Fibroblast of mammary gland (primary cell): ENCODE data around the gene SPATA19.

Source experiments
- DNase-seq: peaks from one replicate; pipeline ENCODE4 v3.0.0-alpha.2; 2010; ENCODE audit warnings: low read depth
- H3K4me3 ChIP-seq: 2 replicates; pipeline ENCODE4 v1.5.1; 2011; ENCODE audit warnings: low read depth, mild to moderate bottlenecking, low read length, moderate library complexity; ENCODE audit not compliant: control insufficient read depth
- CTCF ChIP-seq: conservative IDR thresholded peaks from 2 replicates; pipeline ENCODE4 v1.5.1; 2011; ENCODE audit warnings: low read depth, low read length, inconsistent platforms; ENCODE audit not compliant: control insufficient read depth, insufficient read depth

SPATA19 gene

GRCh38 chr11:133845413-133845812 lies at the start of gene SPATA19:
SPATA19 (minus strand) TSS chr11:133845513; CDS start chr11:133845446, 67 bp downstream.
- no peak for TF ChIP-seq CTCF
- no peak for DNase-seq

GRCh38 chr11:133895061-133895479 lies 49.8 kb upstream of the SPATA19 start:
- no peak for TF ChIP-seq CTCF
- DNase-seq: no peak
- H3K4me3 ChIP-seq: no peak overlapping the region

More at GRCh38 chr11:133845413-133845812, at the start of gene SPATA19:
- H3K4me3 ChIP-seq: no peak within 1 kb of the TSS

GRCh38 chr11:133893381-133893780 lies 48.1 kb upstream of the SPATA19 start:
- TF ChIP-seq CTCF: no peak
- DNase-seq: no peak

GRCh38 chr11:133892584-133893380 lies 47.5 kb upstream of the SPATA19 start:
- TF ChIP-seq CTCF: no peak
- DNase-seq: no peak

More at GRCh38 chr11:133893381-133893780, 48.1 kb upstream of the SPATA19 start:
- H3K4me3 ChIP-seq: no peak overlapping the region

GRCh38 chr11:133892126-133892525 lies 46.8 kb upstream of the SPATA19 start:
- no peak for DNase-seq
- no peak overlapping the region for H3K4me3 ChIP-seq
- TF ChIP-seq CTCF: no peak

More at GRCh38 chr11:133892584-133893380, 47.5 kb upstream of the SPATA19 start:
- H3K4me3 ChIP-seq: no peak overlapping the region

- no peak for TF ChIP-seq CTCF
- DNase-seq: no peak
- H3K4me3 ChIP-seq: no peak overlapping the region
Observed at GRCh38 chr11:133889893-133890292, 44.6 kb upstream of the SPATA19 start.
